Measurements from ENCODE around the gene CCDC92. TPM values are rescaled to one million over a fixed set of nuclear protein-coding genes. Genes with fewer than 3 reads are reported as not detected.

CCDC92 gene
- total and polyA plus RNA-seq, 10 of the 15 experiments (the other 5 are each of a cell fraction or from before 2014, with no cell fraction given): 0.53 to 11.8 (median 4.2) TPM

DNA sequence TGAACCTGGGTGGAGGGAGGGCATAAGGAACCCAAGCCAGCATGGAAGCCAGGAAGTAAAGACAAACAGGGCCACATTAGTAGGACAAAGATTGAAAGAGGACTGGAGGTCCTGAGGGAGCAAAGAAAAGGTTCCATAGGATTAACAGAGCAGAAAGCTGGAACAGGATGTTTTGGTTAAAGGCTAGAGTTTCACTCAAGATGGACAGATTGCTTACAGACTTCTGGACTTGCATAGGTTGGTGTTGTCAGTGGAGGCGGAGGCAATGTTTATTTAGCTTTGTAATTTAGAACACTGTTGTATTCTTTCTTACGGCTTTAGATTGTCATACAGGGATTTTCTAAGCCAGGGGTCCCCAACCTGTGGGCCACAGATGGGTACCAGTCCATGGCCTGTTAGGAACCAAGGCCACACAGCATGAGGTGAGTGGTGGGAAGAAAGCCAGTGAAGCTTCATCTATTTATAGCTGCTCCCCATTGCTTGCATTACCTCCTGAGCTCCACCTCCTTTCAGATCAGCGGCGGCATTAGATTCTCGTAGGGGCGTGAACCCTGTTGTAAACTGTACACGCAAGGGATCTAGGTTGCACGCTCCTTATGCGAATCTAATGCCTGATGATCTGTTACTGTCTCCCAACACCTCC, 31.7 kb upstream of the CCDC92 start (continued):
- TF ChIP-seq BCLAF1 (IDR thresholded peaks at IDR 0.05): no peak
- TF ChIP-seq, protein P1, sequence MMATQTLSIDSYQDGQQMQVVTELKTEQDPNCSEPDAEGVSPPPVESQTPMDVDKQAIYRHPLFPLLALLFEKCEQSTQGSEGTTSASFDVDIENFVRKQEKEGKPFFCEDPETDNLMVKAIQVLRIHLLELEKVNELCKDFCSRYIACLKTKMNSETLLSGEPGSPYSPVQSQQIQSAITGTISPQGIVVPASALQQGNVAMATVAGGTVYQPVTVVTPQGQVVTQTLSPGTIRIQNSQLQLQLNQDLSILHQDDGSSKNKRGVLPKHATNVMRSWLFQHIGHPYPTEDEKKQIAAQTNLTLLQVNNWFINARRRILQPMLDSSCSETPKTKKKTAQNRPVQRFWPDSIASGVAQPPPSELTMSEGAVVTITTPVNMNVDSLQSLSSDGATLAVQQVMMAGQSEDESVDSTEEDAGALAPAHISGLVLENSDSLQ (IDR thresholded peaks at IDR 0.05): no peak
- no peak for TF ChIP-seq SREBF1 (IDR thresholded peaks at IDR 0.05; ENCODE audit: low read length)
- no peak for TF ChIP-seq NFYA (IDR thresholded peaks at IDR 0.05; ENCODE audit: borderline replicate concordance, low read depth, low read length)
- TF ChIP-seq MTA3 (IDR thresholded peaks at IDR 0.05; ENCODE audit: borderline replicate concordance, low read length): no peak

DNA sequence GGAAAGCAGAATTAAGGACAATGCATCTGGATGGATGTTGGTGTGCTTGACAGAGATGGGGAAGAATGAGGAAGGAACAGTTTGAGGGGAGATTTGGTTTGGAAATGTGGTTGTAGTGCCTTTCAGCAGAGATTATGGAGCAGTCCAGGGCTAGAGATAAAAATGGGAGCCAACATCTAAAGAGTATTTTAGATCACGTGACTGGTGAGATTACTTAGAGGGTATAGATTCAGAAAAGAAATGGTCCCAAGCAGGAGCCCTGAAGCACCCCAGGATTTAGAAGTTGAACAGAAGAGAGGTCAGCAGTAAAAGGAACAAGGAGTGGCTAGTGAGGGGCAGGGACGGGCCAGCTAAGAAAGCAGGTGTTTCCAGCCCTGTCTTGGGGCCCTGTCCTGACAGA, 30.0 kb upstream of the CCDC92 start:
- BruUV-seq (replicated peaks): no TSS peak
- Histone ChIP-seq H3K36me3 (ENCODE audit: control insufficient read depth in 2 of 2, insufficient read depth in 2 of 2, low read length in 1 of 2) (peaks cover 9 to 12% of the 10 kb centered on the region in 2 experiments), H3K9me3 (replicated peaks; ENCODE audit: control insufficient read depth, insufficient read depth, low read length) (no peaks in the 10 kb centered on the region), H3K4me1 (ENCODE audit: control insufficient read depth, insufficient read depth, low read length) (peaks cover 14% of the 10 kb centered on the region), H4K20me1 (ENCODE audit: control insufficient read depth, insufficient read depth) (no peaks in the 10 kb centered on the region; the same call in 1 of the 2 replicates), H3K27ac (ENCODE audit: control insufficient read depth, insufficient read depth) (no peak overlapping the region), H3K27me3 (replicated peaks in 1 of 2; ENCODE audit: control insufficient read depth in 2 of 2, insufficient read depth in 2 of 2, low read length in 1 of 2) (no peaks in the 10 kb centered on the region), H3K9ac (ENCODE audit: control insufficient read depth, insufficient read depth, low read length) (no peak overlapping the region), H3K4me3 (no peak overlapping the region), H3K4me2 (ENCODE audit: control insufficient read depth, insufficient read depth) (no peak overlapping the region), H3K79me2 (ENCODE audit: control insufficient read depth, insufficient read depth, low read length) (no peaks in the 10 kb centered on the region; the same call in 1 of the 2 replicates), H2AFZ (ENCODE audit: control insufficient read depth, low read depth, low read length) (no peak overlapping the region)
- 91% methylated on average over 2 of the region's 2 CpGs for WGBS (ENCODE audit: insufficient coverage, insufficient replicate concordance, low lambda C conversion rate, missing lambda C conversion rate)
- in situ Hi-C loops (cut with MboI): no loop called here
- FAIRE-seq: no peak
- intact Hi-C loops (cut with micrococcal nuclease; ENCODE audit: unreplicated experiment): no loop called here
- POLR2A ChIA-PET: no interaction called here
- no peak for DNase-seq (ENCODE audit: low read depth, low spot score)
- CTCF ChIA-PET: no interaction called here
- no peak for ATAC-seq
- TF ChIP-seq ETV6 (conservative IDR thresholded peaks at IDR 0.05 in 1 of 2, IDR thresholded peaks at IDR 0.05 in 1 of 2; ENCODE audit: borderline replicate concordance in 1 of 2, low read depth in 1 of 2): no peak
- TF ChIP-seq HSF1 (IDR thresholded peaks at IDR 0.05; ENCODE audit: low read depth, low read length): no peak
- no peak for TF ChIP-seq CHD1 (IDR thresholded peaks at IDR 0.05; ENCODE audit: low read depth, low read length)
- TF ChIP-seq ATF2 (IDR thresholded peaks at IDR 0.05; ENCODE audit: low read length): no peak
- SMC1A ChIA-PET (ENCODE audit: uncharacterized antibody, unreplicated experiment): no interaction called here
- RAD21 ChIA-PET (ENCODE audit: unreplicated experiment): no interaction called here

Data from GM12878 (cell line).